Endothelial cell (in vitro differentiated cells): ENCODE measurements around the gene LEMD2. TPM values are rescaled to one million over a fixed set of nuclear protein-coding genes. Genes with fewer than 3 reads are reported as not detected.

Experiments used
- DNase-seq: peaks from one replicate; pipeline ENCODE4 v3.0.0; 2021; ENCODE audit warnings: low spot score
- H3K27ac Mint-ChIP-seq: one replicate; pipeline ENCODE4 v1.8.0; 2021; ENCODE audit warnings: mixed read lengths, inconsistent platforms; ENCODE audit not compliant: unreplicated experiment
- H3K27me3 Mint-ChIP-seq: one replicate; pipeline ENCODE4 v1.8.0; 2021; ENCODE audit warnings: mild to moderate bottlenecking, moderate library complexity, mixed read lengths, inconsistent platforms; ENCODE audit not compliant: unreplicated experiment
- H3K36me3 Mint-ChIP-seq: one replicate; pipeline ENCODE4 v1.8.0; 2021; ENCODE audit warnings: mild to moderate bottlenecking, low read depth, mixed read lengths, inconsistent platforms; ENCODE audit not compliant: unreplicated experiment
- H3K4me1 Mint-ChIP-seq: one replicate; pipeline ENCODE4 v1.8.0; 2021; ENCODE audit warnings: mild to moderate bottlenecking, mixed read lengths, inconsistent platforms; ENCODE audit not compliant: unreplicated experiment
- H3K4me3 Mint-ChIP-seq: one replicate; pipeline ENCODE4 v1.8.0; 2021; ENCODE audit warnings: mild to moderate bottlenecking, mixed read lengths, inconsistent platforms; ENCODE audit not compliant: unreplicated experiment
- H3K9me3 Mint-ChIP-seq: one replicate; pipeline ENCODE4 v1.8.0; 2021; ENCODE audit warnings: mixed read lengths, inconsistent platforms; ENCODE audit not compliant: unreplicated experiment
- CTCF ChIP-seq: fragments of 200-600 bp; sonication (generic); IDR thresholded peaks from one replicate; pipeline ENCODE4 v1.5.0; 2021; ENCODE audit warnings: antibody characterized with exemption; ENCODE audit not compliant: unreplicated experiment
- total RNA-seq: library from RNA; stranded (reverse); fragmentation: NEBNext Ultra II Directional; extraction: Animal tissue kit (Norgen Biotek cat#: 25700); gene quantifications from one replicate; pipeline ENCODE4 v1.2.1, GENCODE V29; 2021; ENCODE audit not compliant: unreplicated experiment

LEMD2 gene
- total RNA-seq, 1 donor from 2014 or later: 105 TPM

- no peak for TF ChIP-seq CTCF
- Mint-ChIP-seq H3K27me3 (peaks cover 6% of the 10 kb centered on the region), H3K4me1 (peaks cover 36% of the 10 kb centered on the region), H3K36me3 (no peaks in the 10 kb centered on the region), H3K9me3 (no peaks in the 10 kb centered on the region), H3K4me3 (no peak overlapping the region), H3K27ac (no peak overlapping the region)
- DNase-seq: no peak
These were observed 17.9 kb upstream of the LEMD2 start for GRCh38 chr6:33806841-33807240.

DNA sequence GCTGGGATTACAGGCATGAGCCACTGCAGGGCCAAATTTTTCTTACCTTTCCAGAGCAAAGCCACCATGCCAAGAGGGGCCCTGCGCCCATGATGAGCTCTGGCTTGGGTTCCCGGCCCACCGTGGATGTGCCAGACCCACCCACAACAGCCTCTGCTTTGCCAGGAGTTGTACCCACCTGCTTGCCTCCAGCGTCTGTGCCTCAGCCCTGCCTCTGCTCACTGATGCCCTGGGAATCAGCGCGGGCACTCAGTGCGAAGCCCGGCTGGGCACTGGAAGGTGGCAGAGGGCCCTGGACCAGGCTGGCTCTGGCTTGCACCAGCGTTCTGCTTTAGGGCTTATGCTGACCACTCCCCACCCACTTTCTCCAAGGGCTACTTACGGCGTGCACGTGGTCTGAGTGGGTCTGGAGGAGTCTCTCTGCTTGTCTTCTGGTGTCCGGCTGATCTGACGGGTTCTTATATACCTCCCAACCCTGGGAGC, 14.7 kb upstream of the LEMD2 start, which contains the start of gene MLN:
MLN (minus strand) TSS at position 433 of the 483 bp plus-strand sequence. CDS start 2,840 bp downstream, outside the sequence.
- H3K36me3 Mint-ChIP-seq: no peaks in the 10 kb centered on the region
- DNase-seq: no peak
- no peaks in the 10 kb centered on the region for H3K9me3 Mint-ChIP-seq
- peaks cover 4% of the 10 kb centered on the region for H3K27me3 Mint-ChIP-seq
- no peak within 1 kb of the TSS for H3K27ac Mint-ChIP-seq
- no peak for TF ChIP-seq CTCF
- no peak within 1 kb of the TSS for H3K4me3 Mint-ChIP-seq
- peaks cover 27% of the 10 kb centered on the region for H3K4me1 Mint-ChIP-seq

- Mint-ChIP-seq H3K27me3 (peaks cover 6% of the 10 kb centered on the region), H3K36me3 (no peaks in the 10 kb centered on the region), H3K4me3 (peak overlapping the region; percentile 34), H3K27ac (no peak overlapping the region), H3K9me3 (no peaks in the 10 kb centered on the region), H3K4me1 (peaks cover 20% of the 10 kb centered on the region)
- DNase-seq: no peak
- TF ChIP-seq CTCF: no peak
These were observed 13.4 kb upstream of the LEMD2 start for GRCh38 chr6:33802186-33802958.

DNA sequence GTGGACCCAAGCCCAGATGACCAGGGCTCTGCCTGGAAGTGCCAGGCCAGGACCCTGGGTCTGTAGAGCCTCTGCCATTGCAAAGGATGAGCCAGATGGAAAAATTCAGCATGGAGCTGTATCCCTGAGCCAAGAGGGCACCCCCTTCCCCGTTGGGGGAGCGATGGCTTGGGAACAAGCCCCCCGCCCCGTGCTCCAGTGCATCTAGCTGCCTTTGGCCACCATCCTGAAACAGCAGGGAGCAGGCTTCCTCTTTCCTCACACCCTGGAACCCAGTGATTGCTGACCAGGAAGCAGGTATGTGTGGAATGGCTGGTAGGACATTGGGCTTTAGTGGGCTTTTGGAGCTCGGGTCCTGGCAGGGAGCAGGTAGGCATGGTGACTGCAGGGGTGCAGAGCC, 12.7 kb upstream of the LEMD2 start:
- H3K9me3 Mint-ChIP-seq: no peaks in the 10 kb centered on the region
- H3K27me3 Mint-ChIP-seq: peaks cover 8% of the 10 kb centered on the region
- TF ChIP-seq CTCF: no peak
- H3K4me1 Mint-ChIP-seq: peaks cover 13% of the 10 kb centered on the region
- H3K4me3 Mint-ChIP-seq: no peak overlapping the region
- H3K36me3 Mint-ChIP-seq: no peaks in the 10 kb centered on the region
- no peak overlapping the region for H3K27ac Mint-ChIP-seq
- DNase-seq: no peak
